Astrocyte (in vitro differentiated cells and primary cell): ENCODE results near the gene NES. TPM values are rescaled to one million over a fixed set of nuclear protein-coding genes. Genes with fewer than 3 reads are reported as not detected.

Experiments used
- DNase-seq: peaks from one replicate; pipeline ENCODE4 v3.0.0-alpha.2; 2010; ENCODE audit warnings: low read depth
- FAIRE-seq: peaks from 2 replicates; lab custom pipeline; 2011; peaks lifted over from hg19 to GRCh38; lab: Jason Lieb, UNC
- H2AFZ ChIP-seq: 2 replicates; pipeline ENCODE4 v1.6.0; 2012; ENCODE audit warnings: low read depth, low read length, inconsistent platforms
- H3K27ac ChIP-seq: 2 replicates; pipeline ENCODE4 v1.5.1; 2011; ENCODE audit warnings: low read depth, low read length, inconsistent platforms
- H3K27me3 ChIP-seq: 2 replicates; pipeline ENCODE4 v1.6.0; 2011; ENCODE audit warnings: low read length, inconsistent platforms; ENCODE audit not compliant: insufficient read depth
- H3K36me3 ChIP-seq: 2 replicates; pipeline ENCODE4 v1.5.1; 2011; ENCODE audit warnings: low read length, inconsistent platforms; ENCODE audit not compliant: insufficient read depth
- H3K4me1 ChIP-seq: 2 replicates; pipeline ENCODE4 v1.5.1; 2011; ENCODE audit warnings: low read length, inconsistent platforms; ENCODE audit not compliant: insufficient read depth
- H3K4me2 ChIP-seq: 2 replicates; pipeline ENCODE4 v1.6.0; 2012; ENCODE audit warnings: low read length, inconsistent platforms
- H3K4me3 ChIP-seq: 2 replicates; pipeline ENCODE4 v1.5.1; 2011; ENCODE audit warnings: low read depth, mild to moderate bottlenecking, low read length, inconsistent platforms; ENCODE audit not compliant: insufficient read depth
- H3K79me2 ChIP-seq: 2 replicates; pipeline ENCODE4 v1.6.0; 2012; ENCODE audit warnings: mild to moderate bottlenecking, low read length, inconsistent platforms; ENCODE audit not compliant: insufficient read depth
- H3K9ac ChIP-seq: 2 replicates; pipeline ENCODE4 v1.6.0; 2012; ENCODE audit warnings: mild to moderate bottlenecking, low read length, inconsistent platforms
- H3K9me3 ChIP-seq: 2 replicates; pipeline ENCODE4 v1.5.1; 2012; ENCODE audit warnings: low read depth, mild to moderate bottlenecking, low read length, inconsistent platforms; ENCODE audit not compliant: insufficient read depth
- H4K20me1 ChIP-seq: 2 replicates; pipeline ENCODE4 v1.6.0; 2012; ENCODE audit warnings: low read length, inconsistent platforms; ENCODE audit not compliant: insufficient read depth
- H3K27ac Mint-ChIP-seq: one replicate; pipeline ENCODE4 v1.8.0; 2021; ENCODE audit warnings: mild to moderate bottlenecking, mixed read lengths; ENCODE audit not compliant: unreplicated experiment
- H3K27me3 Mint-ChIP-seq: one replicate; pipeline ENCODE4 v1.8.0; 2021; ENCODE audit warnings: low read depth, mixed read lengths; ENCODE audit not compliant: unreplicated experiment
- H3K36me3 Mint-ChIP-seq: one replicate; pipeline ENCODE4 v1.8.0; 2021; ENCODE audit warnings: low read depth, mixed read lengths; ENCODE audit not compliant: unreplicated experiment
- H3K4me1 Mint-ChIP-seq: one replicate; pipeline ENCODE4 v1.8.0; 2021; ENCODE audit warnings: low read depth, mixed read lengths; ENCODE audit not compliant: unreplicated experiment
- H3K4me3 Mint-ChIP-seq: one replicate; pipeline ENCODE4 v1.8.0; 2021; ENCODE audit warnings: mild to moderate bottlenecking, moderate library complexity, mixed read lengths; ENCODE audit not compliant: unreplicated experiment
- H3K9me3 Mint-ChIP-seq: one replicate; pipeline ENCODE4 v1.8.0; 2021; ENCODE audit warnings: mild to moderate bottlenecking, mixed read lengths; ENCODE audit not compliant: unreplicated experiment
- CTCF ChIP-seq: IDR thresholded peaks from 2 replicates; pipeline ENCODE4 v1.5.1; 2011; ENCODE audit warnings: low read depth, mild to moderate bottlenecking, inconsistent platforms, low read length, moderate library complexity; ENCODE audit not compliant: insufficient read depth
- EZH2 ChIP-seq: IDR thresholded peaks from 2 replicates; pipeline ENCODE4 v1.6.1; 2012; ENCODE audit warnings: mild to moderate bottlenecking, low read length, inconsistent platforms; ENCODE audit not compliant: insufficient read depth
- total RNA-seq: library from RNA; stranded (reverse); gene quantifications from 2 replicates; pipeline ENCODE4 v1.2.1, GENCODE V29; 2021

The NES gene
- total RNA-seq, 1 donor from 2014 or later = 310 TPM

- peaks cover 40% of the 10 kb centered on the region for H3K4me1 ChIP-seq
- peak overlapping the region; percentile 97 for H3K4me2 ChIP-seq
- no peaks in the 10 kb centered on the region for H3K9me3 ChIP-seq
- peak overlapping the region; percentile 34 for H2AFZ ChIP-seq
- TF ChIP-seq EZH2 (no peak), CTCF (no peak)
- peak overlapping the region; percentile 46 for H3K27ac ChIP-seq
- peaks cover 38% of the 10 kb centered on the region for H3K4me1 Mint-ChIP-seq
- FAIRE-seq = no peak
- H3K9me3 Mint-ChIP-seq = no peaks in the 10 kb centered on the region
- peaks cover 33% of the 10 kb centered on the region for H4K20me1 ChIP-seq
- DNase-seq = no peak
- peaks cover 17% of the 10 kb centered on the region for H3K36me3 ChIP-seq
- peaks cover 43% of the 10 kb centered on the region for H3K79me2 ChIP-seq
- H3K9ac ChIP-seq = peak overlapping the region; percentile 77
- H3K27me3 Mint-ChIP-seq = peaks cover 12% of the 10 kb centered on the region
- H3K27ac Mint-ChIP-seq = peak overlapping the region; percentile 67
- peaks cover 23% of the 10 kb centered on the region for H3K36me3 Mint-ChIP-seq
- peak overlapping the region; percentile 68 for H3K4me3 ChIP-seq
- no peaks in the 10 kb centered on the region for H3K27me3 ChIP-seq
- H3K4me3 Mint-ChIP-seq = peak overlapping the region; percentile 90
Measured at GRCh38 chr1:156675210-156676113, 1.7 kb downstream of the NES start.

- FAIRE-seq (no peak), DNase-seq (no peak)
- peak overlapping the region; percentile 47 for H3K27ac ChIP-seq
- H3K4me1 ChIP-seq = peaks cover 40% of the 10 kb centered on the region
- H3K4me1 Mint-ChIP-seq = peaks cover 50% of the 10 kb centered on the region
- H3K27ac Mint-ChIP-seq = peak overlapping the region; percentile 81
- peaks cover 2% of the 10 kb centered on the region for H3K27me3 Mint-ChIP-seq
- H3K36me3 ChIP-seq = peaks cover 17% of the 10 kb centered on the region
- H3K36me3 Mint-ChIP-seq = peaks cover 23% of the 10 kb centered on the region
- peaks cover 43% of the 10 kb centered on the region for H3K79me2 ChIP-seq
- peak overlapping the region; percentile 35 for H3K4me3 ChIP-seq
- TF ChIP-seq CTCF (no peak), EZH2 (no peak)
- H2AFZ ChIP-seq = peak overlapping the region; percentile 5
- H3K4me2 ChIP-seq = peak overlapping the region; percentile 97
- H3K9me3 Mint-ChIP-seq = no peaks in the 10 kb centered on the region
- no peaks in the 10 kb centered on the region for H3K27me3 ChIP-seq
- no peaks in the 10 kb centered on the region for H3K9me3 ChIP-seq
- peak overlapping the region; percentile 77 for H3K9ac ChIP-seq
- peaks cover 33% of the 10 kb centered on the region for H4K20me1 ChIP-seq
- H3K4me3 Mint-ChIP-seq = peak overlapping the region; percentile 90
Measured at GRCh38 chr1:156673387-156674121, 3.7 kb downstream of the NES start.
